OCI-LY3 (cell line): ENCODE results near the gene ACSS1.

Experiments used
- CTCF ChIP-seq: fragments of 200-600, 300-600 bp; sonication (generic); IDR thresholded peaks from 2 replicates; pipeline ENCODE4 v1.5.1; 2014; ENCODE audit warnings: antibody characterized with exemption, low read length, low read depth
- EZH2phosphoT487 ChIP-seq: fragments of 200-600 bp; shearing (Covaris generic); IDR thresholded peaks from 2 replicates; pipeline ENCODE4 v1.6.1; 2018; ENCODE audit warnings: antibody characterized with exemption, mixed run types, low read depth

GRCh38 chr20:25018841-25019240 lies 39.1 kb downstream of the ACSS1 start:
- TF ChIP-seq CTCF, result no peak
- TF ChIP-seq EZH2phosphoT487, result no peak
